ENCODE data around the gene DYRK1B.
"Not testable (repeated sequence)": the region's sequence is repeated elsewhere in the genome, so short reads cannot be mapped to it uniquely, and the experiment has no call there.

DNA sequence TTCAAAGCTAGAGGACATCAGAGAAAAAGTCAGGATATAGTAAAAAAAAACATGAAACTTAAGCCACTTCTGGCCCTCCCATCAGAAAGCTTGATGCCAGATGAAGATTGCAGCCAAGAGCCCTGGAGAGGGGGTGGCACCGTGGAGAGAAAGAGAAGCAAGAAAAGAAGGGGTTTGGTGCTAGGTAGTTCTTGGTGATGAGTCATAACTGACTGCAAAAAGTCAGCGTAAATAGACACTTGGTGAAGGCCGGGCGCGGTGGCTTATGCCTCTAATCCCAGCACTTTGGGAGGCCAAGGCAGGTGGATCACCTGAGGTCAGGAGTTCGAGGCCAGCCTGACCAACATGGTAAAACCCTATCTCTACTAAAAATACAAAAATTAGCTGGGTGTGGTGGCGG lies 25.3 kb downstream of the DYRK1B start:
- TF ChIP-seq, protein P1, sequence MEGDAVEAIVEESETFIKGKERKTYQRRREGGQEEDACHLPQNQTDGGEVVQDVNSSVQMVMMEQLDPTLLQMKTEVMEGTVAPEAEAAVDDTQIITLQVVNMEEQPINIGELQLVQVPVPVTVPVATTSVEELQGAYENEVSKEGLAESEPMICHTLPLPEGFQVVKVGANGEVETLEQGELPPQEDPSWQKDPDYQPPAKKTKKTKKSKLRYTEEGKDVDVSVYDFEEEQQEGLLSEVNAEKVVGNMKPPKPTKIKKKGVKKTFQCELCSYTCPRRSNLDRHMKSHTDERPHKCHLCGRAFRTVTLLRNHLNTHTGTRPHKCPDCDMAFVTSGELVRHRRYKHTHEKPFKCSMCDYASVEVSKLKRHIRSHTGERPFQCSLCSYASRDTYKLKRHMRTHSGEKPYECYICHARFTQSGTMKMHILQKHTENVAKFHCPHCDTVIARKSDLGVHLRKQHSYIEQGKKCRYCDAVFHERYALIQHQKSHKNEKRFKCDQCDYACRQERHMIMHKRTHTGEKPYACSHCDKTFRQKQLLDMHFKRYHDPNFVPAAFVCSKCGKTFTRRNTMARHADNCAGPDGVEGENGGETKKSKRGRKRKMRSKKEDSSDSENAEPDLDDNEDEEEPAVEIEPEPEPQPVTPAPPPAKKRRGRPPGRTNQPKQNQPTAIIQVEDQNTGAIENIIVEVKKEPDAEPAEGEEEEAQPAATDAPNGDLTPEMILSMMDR (IDR thresholded peaks at IDR 0.05; ENCODE audit: low read depth, low read length) = not testable (repeated sequence)
- TF ChIP-seq MAX (IDR thresholded peaks at IDR 0.05; ENCODE audit: low read depth, low read length); POLR2A (IDR thresholded peaks at IDR 0.05; ENCODE audit: extremely low read depth, insufficient read length); MYC (IDR thresholded peaks at IDR 0.05; ENCODE audit: low read depth, low read length): not testable (repeated sequence)

All from NB4 (cell line).